Tibial nerve (tissue), 4 donors: Measurements from ENCODE around the gene ZFYVE28.

Source experiments
- EP300 ChIP-seq, 2 donors: sonication (generic); formaldehyde crosslinking; IDR thresholded peaks; one replicate each; pipeline ENCODE4 v1.6.1; 2017; ENCODE audit warnings: antibody characterized with exemption in 2 of 2, mild to moderate bottlenecking in 1 of 2
- POLR2A ChIP-seq, 2 donors: fragments of 450-650 bp; IDR thresholded peaks; one replicate each; pipeline ENCODE4 v1.6.1; 2017; ENCODE audit warnings: antibody characterized with exemption in 2 of 2, mild to moderate bottlenecking in 2 of 2, moderate library complexity in 2 of 2
- TF ChIP-seq, protein P1 (sequence below), 5 experiments: fragments of 200-600 bp in 3 of 5; fragments of 450-650 bp in 2 of 5; sonication (generic) in 3 of 5; IDR thresholded peaks; one replicate each; pipeline ENCODE4 v1.5.1; 2016 to 2019; ENCODE audit warnings: antibody characterized with exemption in 5 of 5, mild to moderate bottlenecking in 3 of 5, moderate library complexity in 2 of 5

DNA sequence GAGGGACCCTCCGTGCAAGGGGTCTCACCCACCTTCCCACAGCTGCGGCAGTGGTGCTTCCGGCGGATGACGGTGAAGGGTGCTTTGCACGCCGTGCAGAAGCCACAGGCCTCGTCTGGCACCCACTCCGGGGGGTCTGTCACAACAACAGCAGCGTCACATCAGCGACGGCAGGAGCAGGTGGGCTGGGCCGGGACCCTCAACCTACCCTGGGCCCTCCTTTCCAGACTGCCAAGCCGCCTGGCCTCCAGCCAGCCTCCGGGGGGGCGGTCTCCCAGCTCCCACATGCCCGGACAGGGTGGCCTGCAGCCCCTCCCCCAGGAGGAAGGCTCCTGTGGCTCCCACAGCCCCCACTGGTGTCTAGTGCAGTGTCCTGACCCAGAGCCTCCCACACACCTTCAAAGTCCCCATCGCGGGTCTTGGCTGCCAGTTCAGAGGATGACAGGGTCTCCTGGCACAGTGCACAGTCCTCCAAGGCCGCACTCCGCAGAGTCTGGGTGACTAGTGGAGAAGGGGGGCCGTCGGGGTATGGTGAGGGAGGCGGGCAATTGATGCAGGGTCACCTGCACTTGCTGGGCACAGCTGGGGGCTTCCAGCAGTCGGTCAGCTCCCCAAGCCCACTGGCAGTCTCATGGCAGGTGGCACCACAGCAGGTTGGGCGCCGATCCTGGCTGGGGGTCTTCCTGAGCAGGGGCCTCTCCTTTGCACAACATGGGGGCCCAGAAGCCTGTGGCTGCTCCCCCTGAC lies 147.0 kb downstream of the ZFYVE28 start:
- TF ChIP-seq, protein P1, sequence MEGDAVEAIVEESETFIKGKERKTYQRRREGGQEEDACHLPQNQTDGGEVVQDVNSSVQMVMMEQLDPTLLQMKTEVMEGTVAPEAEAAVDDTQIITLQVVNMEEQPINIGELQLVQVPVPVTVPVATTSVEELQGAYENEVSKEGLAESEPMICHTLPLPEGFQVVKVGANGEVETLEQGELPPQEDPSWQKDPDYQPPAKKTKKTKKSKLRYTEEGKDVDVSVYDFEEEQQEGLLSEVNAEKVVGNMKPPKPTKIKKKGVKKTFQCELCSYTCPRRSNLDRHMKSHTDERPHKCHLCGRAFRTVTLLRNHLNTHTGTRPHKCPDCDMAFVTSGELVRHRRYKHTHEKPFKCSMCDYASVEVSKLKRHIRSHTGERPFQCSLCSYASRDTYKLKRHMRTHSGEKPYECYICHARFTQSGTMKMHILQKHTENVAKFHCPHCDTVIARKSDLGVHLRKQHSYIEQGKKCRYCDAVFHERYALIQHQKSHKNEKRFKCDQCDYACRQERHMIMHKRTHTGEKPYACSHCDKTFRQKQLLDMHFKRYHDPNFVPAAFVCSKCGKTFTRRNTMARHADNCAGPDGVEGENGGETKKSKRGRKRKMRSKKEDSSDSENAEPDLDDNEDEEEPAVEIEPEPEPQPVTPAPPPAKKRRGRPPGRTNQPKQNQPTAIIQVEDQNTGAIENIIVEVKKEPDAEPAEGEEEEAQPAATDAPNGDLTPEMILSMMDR (IDR thresholded peaks at IDR 0.05): no peak
- TF ChIP-seq POLR2A (IDR thresholded peaks at IDR 0.05) (no peak), EP300 (IDR thresholded peaks at IDR 0.05) (no peak)
